ENCODE results near the gene RAD51B. TPM values are rescaled to one million over a fixed set of nuclear protein-coding genes. Genes with fewer than 3 reads are reported as not detected.

Gene RAD51B
- total RNA-seq, 1 experiment from 2014 or later = 8.5 TPM

GRCh38 chr14:67882986-67883555, 63.5 kb downstream of the RAD51B start:
- ChIA-PET POLR2A (no interaction called here), CTCF (no interaction called here)
- Histone ChIP-seq H3K36me3 (ENCODE audit: control insufficient read depth, insufficient read depth, low read length) (no peaks in the 10 kb centered on the region), H3K9me3 (ENCODE audit: control insufficient read depth, insufficient read depth, low read depth, low read length) (no peaks in the 10 kb centered on the region), H3K4me1 (ENCODE audit: control insufficient read depth, insufficient read depth, low read length) (no peaks in the 10 kb centered on the region), H3K27ac (ENCODE audit: low read length) (no peak overlapping the region), H3K27me3 (ENCODE audit: control insufficient read depth, insufficient read depth, low read length) (no peaks in the 10 kb centered on the region), H3K4me3 (ENCODE audit: low read depth in 2 of 2, low read length in 2 of 2) (no peak overlapping the region)
- no TSS peak for BruUV-seq (replicated peaks)
- ATAC-seq = no peak
- DNase-seq (ENCODE audit: low read depth, low spot score) = no peak
- intact Hi-C loops (cut with micrococcal nuclease; ENCODE audit: unreplicated experiment) (no loop called here), in situ Hi-C loops (cut with HindIII; ENCODE audit: low pct_unique_long_range_greater_than_20kb, low sequenced_read_pairs) (no loop called here)
- TF ChIP-seq, protein P1, sequence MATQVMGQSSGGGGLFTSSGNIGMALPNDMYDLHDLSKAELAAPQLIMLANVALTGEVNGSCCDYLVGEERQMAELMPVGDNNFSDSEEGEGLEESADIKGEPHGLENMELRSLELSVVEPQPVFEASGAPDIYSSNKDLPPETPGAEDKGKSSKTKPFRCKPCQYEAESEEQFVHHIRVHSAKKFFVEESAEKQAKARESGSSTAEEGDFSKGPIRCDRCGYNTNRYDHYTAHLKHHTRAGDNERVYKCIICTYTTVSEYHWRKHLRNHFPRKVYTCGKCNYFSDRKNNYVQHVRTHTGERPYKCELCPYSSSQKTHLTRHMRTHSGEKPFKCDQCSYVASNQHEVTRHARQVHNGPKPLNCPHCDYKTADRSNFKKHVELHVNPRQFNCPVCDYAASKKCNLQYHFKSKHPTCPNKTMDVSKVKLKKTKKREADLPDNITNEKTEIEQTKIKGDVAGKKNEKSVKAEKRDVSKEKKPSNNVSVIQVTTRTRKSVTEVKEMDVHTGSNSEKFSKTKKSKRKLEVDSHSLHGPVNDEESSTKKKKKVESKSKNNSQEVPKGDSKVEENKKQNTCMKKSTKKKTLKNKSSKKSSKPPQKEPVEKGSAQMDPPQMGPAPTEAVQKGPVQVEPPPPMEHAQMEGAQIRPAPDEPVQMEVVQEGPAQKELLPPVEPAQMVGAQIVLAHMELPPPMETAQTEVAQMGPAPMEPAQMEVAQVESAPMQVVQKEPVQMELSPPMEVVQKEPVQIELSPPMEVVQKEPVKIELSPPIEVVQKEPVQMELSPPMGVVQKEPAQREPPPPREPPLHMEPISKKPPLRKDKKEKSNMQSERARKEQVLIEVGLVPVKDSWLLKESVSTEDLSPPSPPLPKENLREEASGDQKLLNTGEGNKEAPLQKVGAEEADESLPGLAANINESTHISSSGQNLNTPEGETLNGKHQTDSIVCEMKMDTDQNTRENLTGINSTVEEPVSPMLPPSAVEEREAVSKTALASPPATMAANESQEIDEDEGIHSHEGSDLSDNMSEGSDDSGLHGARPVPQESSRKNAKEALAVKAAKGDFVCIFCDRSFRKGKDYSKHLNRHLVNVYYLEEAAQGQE (IDR thresholded peaks at IDR 0.05; ENCODE audit: insufficient read depth in 1 of 2, low read depth in 2 of 2, low read length in 1 of 2) = no peak
- TF ChIP-seq CTCF (IDR thresholded peaks at IDR 0.05) (no peak), TCF7L2 (IDR thresholded peaks at IDR 0.05; ENCODE audit: low read depth, low read length) (no peak), POLR2AphosphoS5 (IDR thresholded peaks at IDR 0.05; ENCODE audit: low read depth, low read length) (no peak), SIN3A (IDR thresholded peaks at IDR 0.05; ENCODE audit: borderline replicate concordance, insufficient read depth, low read depth, low read length) (no peak)

GRCh38 chr14:67883717-67884116, 64.1 kb downstream of the RAD51B start:
- BruUV-seq (replicated peaks) = no TSS peak
- in situ Hi-C loops (cut with HindIII; ENCODE audit: low pct_unique_long_range_greater_than_20kb, low sequenced_read_pairs) = no loop called here
- ATAC-seq = no peak
- no peak overlapping the region for H3K4me3 ChIP-seq (ENCODE audit: low read depth in 2 of 2, low read length in 2 of 2)
- H3K27ac ChIP-seq (ENCODE audit: low read length) = no peak overlapping the region
- H3K4me1 ChIP-seq (ENCODE audit: control insufficient read depth, insufficient read depth, low read length) = no peaks in the 10 kb centered on the region
- H3K27me3 ChIP-seq (ENCODE audit: control insufficient read depth, insufficient read depth, low read length) = no peaks in the 10 kb centered on the region
- DNase-seq (ENCODE audit: low read depth, low spot score) = no peak
- TF ChIP-seq CTCF (IDR thresholded peaks at IDR 0.05) = peak; percentile 27; the same call in 1 of the 2 replicates
- no peak for TF ChIP-seq TCF7L2 (IDR thresholded peaks at IDR 0.05; ENCODE audit: low read depth, low read length)
- H3K36me3 ChIP-seq (ENCODE audit: control insufficient read depth, insufficient read depth, low read length) = no peaks in the 10 kb centered on the region
- intact Hi-C loops (cut with micrococcal nuclease; ENCODE audit: unreplicated experiment) = no loop called here
- ChIA-PET CTCF (no interaction called here), POLR2A (no interaction called here)
- H3K9me3 ChIP-seq (ENCODE audit: control insufficient read depth, insufficient read depth, low read depth, low read length) = no peaks in the 10 kb centered on the region
